HEK293 (cell line): ENCODE data around the gene CENPH.

Source experiments
- BCL11A ChIP-seq: fragments of 450-650 bp; formaldehyde crosslinking; IDR thresholded peaks from 2 replicates; pipeline ENCODE4 v1.5.1; 2016; ENCODE audit warnings: low read depth, missing biosample characterization, missing genetic modification characterization
- BCL11B ChIP-seq: fragments of 450-650 bp; formaldehyde crosslinking; IDR thresholded peaks from 2 replicates; pipeline ENCODE4 v1.5.1; 2016; ENCODE audit warnings: low read depth, missing biosample characterization, missing genetic modification characterization
- GLI4 ChIP-seq: fragments of 450-650 bp; formaldehyde crosslinking; IDR thresholded peaks from 2 replicates; pipeline ENCODE4 v1.5.1; 2016; ENCODE audit warnings: missing biosample characterization, missing genetic modification characterization
- KLF1 ChIP-seq: fragments of 450-650 bp; formaldehyde crosslinking; IDR thresholded peaks from 2 replicates; pipeline ENCODE4 v1.5.1; 2016; ENCODE audit warnings: missing biosample characterization, missing genetic modification characterization
- ZBTB20 ChIP-seq: fragments of 450-650 bp; formaldehyde crosslinking; IDR thresholded peaks from 2 replicates; pipeline ENCODE4 v1.5.1; 2016; ENCODE audit warnings: missing biosample characterization, missing genetic modification characterization
- ZBTB44 ChIP-seq: fragments of 450-650 bp; IDR thresholded peaks from 2 replicates; pipeline ENCODE4 v1.5.1; 2018; ENCODE audit warnings: missing biosample characterization, mild to moderate bottlenecking, missing genetic modification characterization
- ZFP69B ChIP-seq: fragments of 450-650 bp; formaldehyde crosslinking; IDR thresholded peaks from 2 replicates; pipeline ENCODE4 v1.5.1; 2016; ENCODE audit warnings: missing biosample characterization, missing genetic modification characterization
- ZNF112 ChIP-seq: fragments of 450-650 bp; formaldehyde crosslinking; IDR thresholded peaks from 2 replicates; pipeline ENCODE4 v1.5.0; 2017; ENCODE audit warnings: missing biosample characterization, missing genetic modification characterization
- ZNF132 ChIP-seq: fragments of 450-650 bp; formaldehyde crosslinking; IDR thresholded peaks from 2 replicates; pipeline ENCODE4 v1.5.1; 2017; ENCODE audit warnings: missing biosample characterization, missing genetic modification characterization, borderline replicate concordance
- ZNF16 ChIP-seq: fragments of 450-650 bp; formaldehyde crosslinking; IDR thresholded peaks from 2 replicates; pipeline ENCODE4 v1.5.1; 2016; ENCODE audit warnings: low read depth, missing biosample characterization, missing genetic modification characterization
- ZNF18 ChIP-seq: fragments of 450-650 bp; formaldehyde crosslinking; IDR thresholded peaks from 2 replicates; pipeline ENCODE4 v1.5.1; 2016; ENCODE audit warnings: missing biosample characterization, missing genetic modification characterization
- ZNF248 ChIP-seq: fragments of 450-650 bp; formaldehyde crosslinking; IDR thresholded peaks from 2 replicates; pipeline ENCODE4 v1.5.1; 2017; ENCODE audit warnings: missing biosample characterization, missing genetic modification characterization
- ZNF341 ChIP-seq: fragments of 450-650 bp; formaldehyde crosslinking; IDR thresholded peaks from 2 replicates; pipeline ENCODE4; 2016; ENCODE audit warnings: low read depth, missing biosample characterization, missing genetic modification characterization
- ZNF398 ChIP-seq: fragments of 450-650 bp; formaldehyde crosslinking; IDR thresholded peaks from 2 replicates; pipeline ENCODE4 v1.5.1; 2017; ENCODE audit warnings: missing biosample characterization, missing genetic modification characterization
- ZNF423 ChIP-seq: fragments of 450-650 bp; formaldehyde crosslinking; IDR thresholded peaks from 2 replicates; pipeline ENCODE4 v1.5.1; 2016; ENCODE audit warnings: missing biosample characterization, missing genetic modification characterization
- ZNF426 ChIP-seq: fragments of 450-650 bp; formaldehyde crosslinking; IDR thresholded peaks from 2 replicates; pipeline ENCODE4 v1.5.1; 2017; ENCODE audit warnings: missing biosample characterization, missing genetic modification characterization, mild to moderate bottlenecking, inconsistent platforms, moderate library complexity
- ZNF501 ChIP-seq: fragments of 450-650 bp; formaldehyde crosslinking; IDR thresholded peaks from 2 replicates; pipeline ENCODE4 v1.5.1; 2016; ENCODE audit warnings: missing biosample characterization, missing genetic modification characterization
- ZNF513 ChIP-seq: fragments of 450-650 bp; IDR thresholded peaks from 2 replicates; pipeline ENCODE4 v1.5.1; 2018; ENCODE audit warnings: missing biosample characterization, missing genetic modification characterization
- ZNF518A ChIP-seq: fragments of 450-650 bp; formaldehyde crosslinking; conservative IDR thresholded peaks from 2 replicates; pipeline ENCODE4 v1.5.1; 2016; ENCODE audit warnings: low read depth, missing biosample characterization, missing genetic modification characterization
- ZNF529 ChIP-seq: fragments of 450-650 bp; formaldehyde crosslinking; IDR thresholded peaks from 2 replicates; pipeline ENCODE4 v1.5.1; 2017; ENCODE audit warnings: missing genetic modification characterization, missing biosample characterization; ENCODE audit not compliant: insufficient replicate concordance
- ZNF544 ChIP-seq: fragments of 450-650 bp; formaldehyde crosslinking; IDR thresholded peaks from 2 replicates; pipeline ENCODE4 v1.5.0; 2017; ENCODE audit warnings: missing biosample characterization, missing genetic modification characterization
- ZNF580 ChIP-seq: fragments of 450-650 bp; formaldehyde crosslinking; IDR thresholded peaks from 2 replicates; pipeline ENCODE4 v1.5.1; 2016; ENCODE audit warnings: missing biosample characterization, missing genetic modification characterization
- ZNF639 ChIP-seq: fragments of 450-650 bp; formaldehyde crosslinking; IDR thresholded peaks from 2 replicates; pipeline ENCODE4 v1.5.1; 2016; ENCODE audit warnings: missing biosample characterization, missing genetic modification characterization
- ZNF776 ChIP-seq: fragments of 450-650 bp; formaldehyde crosslinking; IDR thresholded peaks from 2 replicates; pipeline ENCODE4 v1.5.0; 2017; ENCODE audit warnings: missing biosample characterization, missing genetic modification characterization, borderline replicate concordance
- ZSCAN23 ChIP-seq: fragments of 450-650 bp; formaldehyde crosslinking; IDR thresholded peaks from 2 replicates; pipeline ENCODE4 v1.5.1; 2016; ENCODE audit warnings: missing biosample characterization, missing genetic modification characterization

The CENPH gene

GRCh38 chr5:69189162-69190086, at the start of gene CENPH (continued):
- TF ChIP-seq BCL11A (tag by site-specific recombination) (no peak), ZNF639 (tag by site-specific recombination) (no peak), ZNF501 (tag by site-specific recombination) (peak; percentile 76; the same call in 1 of the 2 replicates), KLF1 (tag by site-specific recombination) (peak; percentile 80), ZBTB20 (peak; percentile 65; the same call in 1 of the 2 replicates), ZNF18 (tag by site-specific recombination) (no peak), GLI4 (tag by site-specific recombination) (no peak), ZNF398 (no peak), ZSCAN23 (tag by site-specific recombination) (no peak), ZBTB44 (tag by site-specific recombination) (no peak), ZNF776 (tag by site-specific recombination) (no peak), BCL11B (tag by site-specific recombination) (peak; percentile 37; the same call in 1 of the 2 replicates), ZNF426 (tag by site-specific recombination) (no peak), ZNF112 (no peak), ZNF580 (tag by site-specific recombination) (no peak), ZNF513 (tag by site-specific recombination) (no peak), ZNF341 (tag by site-specific recombination) (peak; percentile 95), ZNF544 (tag by site-specific recombination) (no peak), ZNF529 (no peak), ZNF518A (tag by site-specific recombination) (peak; percentile 60), ZFP69B (peak; percentile 55; the same call in 1 of the 2 replicates), ZNF248 (tag by site-specific recombination) (no peak), ZNF16 (no peak), ZNF132 (tag by site-specific recombination) (no peak), ZNF423 (peak; percentile 27; the same call in 1 of the 2 replicates)
